HG03439 (cell line): Measurements from ENCODE around the gene SMIM10L2A.
"Not testable (repeated sequence)": the region's sequence is repeated elsewhere in the genome, so short reads cannot be mapped to it uniquely, and the experiment has no call there.

Experiments
- ATAC-seq: cut with Tn5 transposase; IDR thresholded peaks from one replicate; pipeline ENCODE4 v1.9.1; 2021; ENCODE audit warnings: mild to moderate bottlenecking, moderate library complexity; ENCODE audit not compliant: unreplicated experiment

The SMIM10L2A gene

DNA sequence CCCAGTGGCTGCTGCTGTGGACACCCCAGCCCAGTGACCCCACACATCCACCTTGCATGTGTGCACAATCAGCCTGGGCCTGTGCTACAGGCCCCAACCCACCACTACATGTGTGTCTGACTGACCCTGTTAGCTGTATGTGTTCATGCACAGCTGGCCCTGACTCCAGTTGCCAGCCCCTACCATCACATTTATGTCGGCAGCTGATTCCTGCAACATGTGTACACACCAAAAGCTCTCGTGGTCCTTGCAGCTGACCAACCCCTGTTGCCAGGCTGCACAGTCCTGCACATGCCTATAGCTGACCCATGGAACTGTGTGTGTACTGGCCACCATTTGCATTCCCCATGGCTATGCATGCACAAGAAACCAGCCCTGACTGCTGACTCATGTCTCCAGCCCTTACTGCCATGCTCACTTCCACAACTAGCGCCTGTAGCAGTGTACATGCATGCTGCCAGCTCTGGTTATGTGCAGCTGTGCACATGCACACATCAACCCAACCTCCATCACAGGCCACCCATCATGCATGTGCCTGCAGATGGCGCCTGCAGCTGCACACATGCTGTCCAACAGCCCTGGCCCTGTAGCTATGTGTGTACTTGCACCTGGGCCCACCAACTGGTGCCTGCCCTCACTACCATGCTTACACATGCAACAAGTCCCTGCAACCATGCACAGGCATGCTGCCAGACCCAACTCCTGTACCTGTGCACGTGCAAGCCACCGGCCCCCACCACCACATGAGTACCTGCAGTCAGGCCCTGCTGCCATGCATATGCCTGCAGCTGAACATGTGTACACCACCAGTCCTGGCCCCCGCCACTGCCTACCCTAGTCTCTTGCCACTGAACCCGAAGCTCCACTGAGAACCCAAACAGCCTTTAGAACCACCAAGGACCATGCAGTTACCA, 28.1 kb downstream of the SMIM10L2A start:
- ATAC-seq: no peak

DNA sequence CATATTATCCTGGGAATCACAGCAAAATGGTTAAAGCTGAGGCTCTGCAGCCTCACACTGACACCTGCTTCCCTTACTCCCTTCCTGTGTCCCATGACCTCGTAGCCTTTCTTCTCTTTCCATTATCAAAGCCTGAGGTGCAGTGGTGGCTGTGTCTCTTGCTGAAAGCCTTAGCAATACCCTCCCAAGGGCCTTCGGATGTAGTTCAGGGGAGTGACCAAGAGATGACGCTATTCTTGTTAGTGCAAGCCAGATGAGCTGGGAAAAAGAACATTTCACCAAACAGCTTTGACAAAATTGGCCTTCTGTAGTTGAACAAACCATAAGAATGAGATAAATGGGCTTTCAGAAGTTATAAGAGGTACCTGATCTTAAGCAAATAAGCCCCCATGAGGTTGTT, 31.6 kb downstream of the SMIM10L2A start:
- no peak for ATAC-seq

- no peak for ATAC-seq
These were observed 33.1 kb downstream of the SMIM10L2A start for GRCh38 chrX:135454816-135455215.

DNA sequence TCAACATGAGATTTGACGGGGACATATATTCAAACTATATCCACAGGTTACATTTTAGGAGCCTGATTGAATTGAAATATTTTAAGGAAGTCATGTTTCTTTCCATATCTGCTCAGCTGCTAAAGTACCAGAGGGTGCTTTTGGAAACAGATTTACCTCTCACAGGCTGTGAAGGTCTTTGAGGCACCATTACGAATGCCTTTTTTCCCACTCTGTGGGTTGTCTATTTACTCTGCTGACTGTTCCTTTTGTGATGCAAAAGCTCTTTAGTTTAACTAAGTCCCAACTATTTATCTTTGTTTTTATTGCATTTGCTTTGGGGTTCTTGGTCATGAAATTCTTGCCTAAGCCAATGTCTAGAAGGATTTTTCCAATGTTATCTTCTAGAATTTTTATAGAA, 40.0 kb downstream of the SMIM10L2A start:
- not testable (repeated sequence) for ATAC-seq

DNA sequence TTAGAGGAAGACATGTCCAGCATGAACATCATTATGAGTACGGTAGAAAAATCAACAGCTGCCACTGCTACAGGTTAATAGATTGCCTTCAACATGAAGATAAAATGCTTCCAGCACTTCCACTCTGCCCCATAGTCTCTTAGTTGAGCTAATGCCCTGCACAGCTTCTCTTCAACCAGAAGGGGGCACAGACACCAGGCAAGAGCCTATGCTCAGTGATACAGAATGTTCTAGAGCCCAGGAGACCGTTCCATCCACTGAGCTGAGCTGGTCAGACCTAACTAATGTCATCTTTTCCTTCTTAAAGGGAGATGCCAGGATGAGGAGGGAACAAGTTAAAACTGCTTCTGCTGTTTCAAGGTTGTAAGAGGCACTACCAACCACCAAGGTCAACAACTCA, 42.2 kb downstream of the SMIM10L2A start:
- ATAC-seq: no peak

- no peak for ATAC-seq
These were observed 54.6 kb downstream of the SMIM10L2A start for GRCh38 chrX:135476378-135476777.

DNA sequence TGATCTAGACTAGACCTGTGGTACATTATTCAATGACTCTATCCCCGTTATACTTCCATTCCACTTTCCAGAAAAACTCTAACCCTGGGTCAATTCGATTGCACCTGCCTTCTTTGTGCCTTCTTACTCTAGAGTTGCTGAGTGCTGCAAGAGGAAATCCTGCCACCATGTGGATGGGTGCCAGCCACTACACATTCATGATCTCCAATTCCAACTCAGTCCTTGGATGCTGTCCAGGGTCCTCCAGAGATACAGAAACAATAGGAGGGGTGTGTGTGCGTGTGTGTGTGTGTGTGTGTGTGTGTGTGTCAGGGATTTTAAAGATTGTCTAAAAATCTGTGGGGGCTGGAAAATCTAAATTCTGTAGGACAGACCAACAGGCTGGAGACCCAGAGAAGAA, 55.8 kb downstream of the SMIM10L2A start:
- ATAC-seq: no peak
